Lower leg skin (tissue), 3 donors: ENCODE data around the gene CNTNAP5.

Source experiments
- POLR2A ChIP-seq, 2 donors: fragments of 450-650 bp; IDR thresholded peaks; one replicate each; pipeline ENCODE4 v1.6.1; 2016 to 2017; ENCODE audit warnings: antibody characterized with exemption in 2 of 2, mild to moderate bottlenecking in 1 of 2, moderate library complexity in 1 of 2
- TF ChIP-seq, protein P1 (sequence below), 3 donors: fragments of 450-650 bp; IDR thresholded peaks; one replicate each; pipeline ENCODE4 v1.5.1; 2016; ENCODE audit warnings: antibody characterized with exemption in 3 of 3, mild to moderate bottlenecking in 3 of 3, moderate library complexity in 2 of 3

DNA sequence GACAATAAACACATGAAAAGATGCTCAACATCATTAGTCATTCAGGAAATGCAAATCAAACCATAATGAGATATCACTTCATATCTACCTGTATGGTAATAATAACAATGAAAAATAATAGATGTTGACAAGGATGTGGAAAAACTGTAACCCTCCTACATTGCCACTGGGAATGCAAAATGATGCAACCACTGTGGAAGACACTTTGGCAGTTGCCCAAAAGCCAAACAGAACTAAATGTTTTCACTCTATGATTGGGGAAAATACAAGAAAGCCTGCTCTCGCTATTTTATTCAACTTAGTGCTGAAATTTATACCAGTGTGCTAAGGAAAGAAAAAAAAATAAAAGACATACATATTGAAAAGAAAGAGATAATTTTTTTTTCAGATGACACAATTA lies 934.5 kb downstream of the CNTNAP5 start:
- TF ChIP-seq POLR2A (IDR thresholded peaks at IDR 0.05): no peak
- TF ChIP-seq, protein P1, sequence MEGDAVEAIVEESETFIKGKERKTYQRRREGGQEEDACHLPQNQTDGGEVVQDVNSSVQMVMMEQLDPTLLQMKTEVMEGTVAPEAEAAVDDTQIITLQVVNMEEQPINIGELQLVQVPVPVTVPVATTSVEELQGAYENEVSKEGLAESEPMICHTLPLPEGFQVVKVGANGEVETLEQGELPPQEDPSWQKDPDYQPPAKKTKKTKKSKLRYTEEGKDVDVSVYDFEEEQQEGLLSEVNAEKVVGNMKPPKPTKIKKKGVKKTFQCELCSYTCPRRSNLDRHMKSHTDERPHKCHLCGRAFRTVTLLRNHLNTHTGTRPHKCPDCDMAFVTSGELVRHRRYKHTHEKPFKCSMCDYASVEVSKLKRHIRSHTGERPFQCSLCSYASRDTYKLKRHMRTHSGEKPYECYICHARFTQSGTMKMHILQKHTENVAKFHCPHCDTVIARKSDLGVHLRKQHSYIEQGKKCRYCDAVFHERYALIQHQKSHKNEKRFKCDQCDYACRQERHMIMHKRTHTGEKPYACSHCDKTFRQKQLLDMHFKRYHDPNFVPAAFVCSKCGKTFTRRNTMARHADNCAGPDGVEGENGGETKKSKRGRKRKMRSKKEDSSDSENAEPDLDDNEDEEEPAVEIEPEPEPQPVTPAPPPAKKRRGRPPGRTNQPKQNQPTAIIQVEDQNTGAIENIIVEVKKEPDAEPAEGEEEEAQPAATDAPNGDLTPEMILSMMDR (IDR thresholded peaks at IDR 0.05): no peak
